K562 (cell line): ENCODE data around the gene SEBOX. TPM values are rescaled to one million over a fixed set of nuclear protein-coding genes. Genes with fewer than 3 reads are reported as not detected.

Experiments used
- FOXA3 ChIP-seq, 2 experiments: fragments of 450-650 bp in 1 of 2; sonication (generic) in 1 of 2; formaldehyde crosslinking; IDR thresholded peaks in 1 of 2; conservative IDR thresholded peaks in 1 of 2; 2 replicates each; pipeline versions ENCODE4 v1.4.0 to v1.8.0; 2020 to 2022; ENCODE audit warnings: mild to moderate bottlenecking in 2 of 2, missing genetic modification reagents in 1 of 2
- KDM2B ChIP-seq: fragments of 250-450 bp; sonication (Bioruptor Pico); IDR thresholded peaks from 2 replicates; pipeline ENCODE4 v1.8.0; 2021; ENCODE audit warnings: mild to moderate bottlenecking, moderate library complexity
- L3MBTL2 ChIP-seq: fragments of 450-650 bp; IDR thresholded peaks from 2 replicates; pipeline ENCODE4 v1.6.1; 2016; ENCODE audit warnings: mild to moderate bottlenecking, moderate library complexity
- MBD1 ChIP-seq: fragments of 250-450 bp; sonication (Bioruptor Pico); IDR thresholded peaks from 2 replicates; pipeline ENCODE4 v1.8.0; 2022; ENCODE audit warnings: inconsistent platforms
- NBN ChIP-seq: fragments of 450-650 bp; IDR thresholded peaks from 2 replicates; pipeline ENCODE4 v1.6.1; 2016; ENCODE audit warnings: low read depth, mild to moderate bottlenecking
- POLR2A ChIP-seq: fragments of 450-650 bp; conservative IDR thresholded peaks from 2 replicates; pipeline ENCODE4 v1.6.1; 2016
- PTBP1 ChIP-seq: fragments of 200-400 bp; formaldehyde crosslinking; IDR thresholded peaks from 2 replicates; pipeline ENCODE4 v1.6.1; 2017; ENCODE audit warnings: low read depth, low read length
- RNF219 ChIP-seq: fragments of 250-450 bp; sonication (Bioruptor Pico); IDR thresholded peaks from 2 replicates; pipeline ENCODE4 v1.5.0; 2022; ENCODE audit warnings: mild to moderate bottlenecking
- SIRT6 ChIP-seq: IDR thresholded peaks from one replicate; pipeline ENCODE4 v1.6.1; 2012; ENCODE audit warnings: low read depth, mild to moderate bottlenecking, control low read depth, inconsistent platforms, low read length, moderate library complexity
- SMARCE1 ChIP-seq: fragments of 450-650 bp; IDR thresholded peaks from 2 replicates; pipeline ENCODE4 v1.7.1; 2016; ENCODE audit warnings: mild to moderate bottlenecking
- SMC3 ChIP-seq: conservative IDR thresholded peaks from 2 replicates; pipeline ENCODE4 v1.6.1; 2011; ENCODE audit warnings: low read depth, low read length, improper control_type of control experiment; ENCODE audit not compliant: insufficient read depth
- TARDBP ChIP-seq: fragments of 450-650 bp; IDR thresholded peaks from 2 replicates; pipeline ENCODE4 v1.6.1; 2016
- TEAD4 ChIP-seq, 2 experiments: sonication (generic) in 1 of 2; formaldehyde crosslinking in 1 of 2; IDR thresholded peaks; 2 replicates each; pipeline versions ENCODE4 v1.6.1 to v1.8.0; 2012 to 2022; ENCODE audit warnings: borderline replicate concordance in 1 of 2, inconsistent platforms in 1 of 2, low read length in 1 of 2, mild to moderate bottlenecking in 1 of 2, missing genetic modification reagents in 1 of 2
- THRA ChIP-seq: fragments of 450-650 bp; IDR thresholded peaks from 2 replicates; pipeline ENCODE4 v1.6.1; 2017; ENCODE audit warnings: mild to moderate bottlenecking, moderate library complexity
- ZNF395 ChIP-seq: fragments of 200-800 bp; sonication (Bioruptor generic); IDR thresholded peaks from 2 replicates; pipeline ENCODE4 v1.6.1; 2017; ENCODE audit warnings: missing genetic modification characterization, missing compliant biosample characterization
- ZNF512 ChIP-seq: IDR thresholded peaks from 2 replicates; pipeline ENCODE4 v1.6.1; 2016; ENCODE audit warnings: missing genetic modification characterization, missing compliant biosample characterization
- polyA plus RNA-seq, 8 experiments: library from polyadenylated mRNA; depleted of rRNA in 4 of 8; stranded (reverse) in 5 of 8; unstranded in 3 of 8; fragments of >200 nt; fragmentation: Nextera tagmentation in 2 of 8; fragmentation: Illumina TruSeq in 1 of 8; extraction: Ambion mirVana in 2 of 8; extraction: Trizol in 1 of 8; gene quantifications; 2 replicates each; pipeline versions ENCODE4 v1.2.1 to v1.2.3, GENCODE V29; 2011 to 2014; ENCODE audit warnings: inconsistent platforms in 1 of 8, missing spikeins in 1 of 8
- total RNA-seq, 7 experiments: library from RNA; depleted of rRNA in 6 of 7; stranded (reverse); fragments of >200 nt in 6 of 7; fragmentation: Illumina TruSeq in 2 of 7; extraction: Trizol in 2 of 7; gene quantifications; 2 replicates each; pipeline versions ENCODE4 v1.2.1 to v1.2.3, GENCODE V29; 2011 to 2021; ENCODE audit warnings: low replicate concordance in 1 of 7

SEBOX gene
- total and polyA plus RNA-seq, 9 of the 15 experiments (the other 6 are each of a cell fraction or from before 2014, with no cell fraction given), result not detected

- TF ChIP-seq FOXA3 (CRISPR knock-in tag; conservative IDR thresholded peaks at IDR 0.05 in 1 of 2, IDR thresholded peaks at IDR 0.05 in 1 of 2), result peak; percentile 96 to 98
- no peak for TF ChIP-seq MBD1 (CRISPR knock-in tag)
- TF ChIP-seq POLR2A, result peak; percentile 79
- TF ChIP-seq KDM2B (CRISPR knock-in tag), result no peak
- TF ChIP-seq THRA, result no peak
- peak; percentile 63; the same call in 1 of the 2 replicates for TF ChIP-seq TEAD4 (IDR thresholded peaks at IDR 0.05; ENCODE audit: low read length)
- TF ChIP-seq TEAD4 (CRISPR knock-in tag; IDR thresholded peaks at IDR 0.05; ENCODE audit: borderline replicate concordance), result no peak
- no peak for TF ChIP-seq TARDBP
- no peak for TF ChIP-seq SMARCE1
- TF ChIP-seq SMC3, result no peak
- no peak for TF ChIP-seq SIRT6
- no peak for TF ChIP-seq PTBP1
- TF ChIP-seq ZNF395, result peak; percentile 86
- TF ChIP-seq NBN, result peak; percentile 98
- TF ChIP-seq RNF219 (CRISPR knock-in tag), result no peak
- no peak for TF ChIP-seq ZNF512 (tag)
- TF ChIP-seq L3MBTL2, result peak; percentile 62
Measured at GRCh38 chr17:28335201-28335958, 29.6 kb downstream of the SEBOX start, which contains the start of the genes IFT20 and TNFAIP1 (continued).
